ENCODE results near the gene MLEC. TPM values are rescaled to one million over a fixed set of nuclear protein-coding genes. Genes with fewer than 3 reads are reported as not detected.

Gene MLEC
- total and polyA plus RNA-seq, 9 of the 15 experiments (the other 6 are each of a cell fraction or from before 2014, with no cell fraction given) = 18.5 to 108 (median 57.8) TPM

GRCh38 chr12:120640861-120641833 lies 45.8 kb upstream of the MLEC start (continued):
- TF ChIP-seq ARID1B (IDR thresholded peaks at IDR 0.05) (no peak), NUFIP1 (IDR thresholded peaks at IDR 0.05; ENCODE audit: partially characterized antibody) (no peak), ESRRB (CRISPR knock-in tag; IDR thresholded peaks at IDR 0.05; ENCODE audit: borderline replicate concordance) (no peak), CXXC5 (CRISPR knock-in tag; IDR thresholded peaks at IDR 0.05) (no peak; the same call in none of the 2 replicates), TRIM24 (IDR thresholded peaks at IDR 0.05) (no peak), MIER1 (IDR thresholded peaks at IDR 0.05; ENCODE audit: low read depth) (peak; percentile 94), MITF (IDR thresholded peaks at IDR 0.05) (no peak), BRD9 (IDR thresholded peaks at IDR 0.05; ENCODE audit: low read depth, partially characterized antibody) (no peak), ZNF586 (CRISPR knock-in tag; conservative IDR thresholded peaks at IDR 0.05) (no peak), ATF4 (CRISPR knock-in tag; IDR thresholded peaks at IDR 0.05) (no peak), ZNF592 (IDR thresholded peaks at IDR 0.05) (no peak), ZBTB33 (CRISPR knock-in tag; IDR thresholded peaks at IDR 0.05) (peak; percentile 63), SAFB (IDR thresholded peaks at IDR 0.05; ENCODE audit: borderline replicate concordance, low read depth, low read length) (0 out of 2 replicates have a peak, but pooled peaks have one; percentile 47), ARHGAP35 (IDR thresholded peaks at IDR 0.05; ENCODE audit: partially characterized antibody) (no peak), VEZF1 (CRISPR knock-in tag; IDR thresholded peaks at IDR 0.05) (peak; percentile 57), HNRNPL (IDR thresholded peaks at IDR 0.05; ENCODE audit: low read depth, low read length) (no peak), SIN3B (IDR thresholded peaks at IDR 0.05; ENCODE audit: low read depth) (no peak)
